BLaER1 treated with 17β-estradiol and CSF1 and Interleukin-3, amounts not matched to agents 10 nM and 100 nM (cell line): ENCODE results near the gene MAD1L1.

Experiments used
- H3K27ac ChIP-seq, 11 experiments: shearing (Covaris generic); formaldehyde crosslinking; 2 replicates each; pipeline ENCODE4 v1.8.1; 2022
- H3K27me3 ChIP-seq, 11 experiments: shearing (Covaris generic); formaldehyde crosslinking; 2 replicates each; pipeline ENCODE4 v1.8.1; 2022
- H3K36me3 ChIP-seq, 11 experiments: shearing (Covaris generic); formaldehyde crosslinking; 2 replicates each; pipeline ENCODE4 v1.8.1; 2022
- H3K4me1 ChIP-seq, 10 experiments: shearing (Covaris generic); formaldehyde crosslinking; 2 replicates each; pipeline ENCODE4 v1.8.1; 2022
- H3K4me2 ChIP-seq, 11 experiments: shearing (Covaris generic); formaldehyde crosslinking; 2 replicates each; pipeline ENCODE4 v1.8.1; 2022
- H3K4me3 ChIP-seq, 10 experiments: shearing (Covaris generic); formaldehyde crosslinking; 2 replicates each; pipeline ENCODE4 v1.8.1; 2022
- H3K9ac ChIP-seq, 11 experiments: shearing (Covaris generic); formaldehyde crosslinking; 2 replicates each; pipeline ENCODE4 v1.8.1; 2022
- H3K9me3 ChIP-seq, 11 experiments: shearing (Covaris generic); formaldehyde crosslinking; replicated peaks in 1 of 11; 2 replicates each; pipeline ENCODE4 v1.8.1; 2022
- H4K20me1 ChIP-seq, 11 experiments: shearing (Covaris generic); formaldehyde crosslinking; 2 replicates each; pipeline ENCODE4 v1.8.1; 2022
- Cebpa-rat ChIP-seq, 11 experiments: shearing (Covaris generic); IDR thresholded peaks; 2 replicates each; pipeline ENCODE4 v1.8.1; 2022

MAD1L1 gene

DNA sequence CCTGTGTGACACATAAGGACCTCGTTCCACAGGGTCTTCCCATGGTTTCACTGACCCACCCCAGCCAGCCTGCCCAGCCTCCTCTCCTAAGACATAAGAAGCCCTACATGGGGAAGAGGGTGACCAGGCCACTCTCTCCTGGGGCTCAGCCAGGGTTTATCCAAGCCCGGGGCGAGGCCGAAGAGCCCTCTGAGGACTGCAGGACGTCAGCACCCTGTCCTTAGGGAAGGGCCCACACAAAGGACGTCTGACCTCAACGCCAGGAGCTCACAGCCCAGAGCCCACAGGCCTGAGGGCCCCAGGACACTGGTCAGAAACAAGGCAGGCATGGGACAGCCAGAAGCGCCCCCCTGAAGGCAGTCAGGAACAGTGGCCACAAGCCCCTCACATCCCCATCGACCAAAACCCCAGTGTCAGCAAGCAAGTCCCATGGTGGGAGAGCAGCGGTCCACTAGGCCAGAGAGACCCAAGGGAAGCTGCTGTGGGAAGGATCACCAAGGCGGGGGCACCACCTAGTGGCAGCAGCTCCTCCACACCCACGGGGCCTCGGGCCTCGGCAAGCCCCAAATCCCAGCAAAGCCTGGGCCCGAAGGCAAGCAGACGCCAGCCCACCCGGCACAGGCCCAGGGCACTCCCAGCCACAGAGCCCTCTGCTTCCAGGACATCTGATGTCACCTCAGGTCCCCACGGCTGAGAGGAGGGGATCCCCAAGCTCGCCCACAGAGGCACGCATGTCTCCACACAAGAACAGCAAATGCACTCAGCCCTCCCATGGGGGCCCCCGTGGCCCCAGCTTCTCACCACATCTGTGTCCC lies 23.4 kb downstream of the MAD1L1 start:
- Histone ChIP-seq H3K27ac (0 out of 22 replicates have a peak overlapping the region, but pooled peaks of 2 of the 11 experiments have one; percentile 12 to 43), H3K4me2 (peak overlapping the region; percentile 33 to 79 (median 45); a peak in 18 of 22 replicates), H3K4me3 (no peak overlapping the region), H3K27me3 (no peaks in the 10 kb centered on the region), H3K9me3 (no peaks in the 10 kb centered on the region), H3K4me1 (peaks cover 4 to 37% (median 33%) of the 10 kb centered on the region in 10 experiments), H3K36me3 (peaks cover 67 to 90% (median 74%) of the 10 kb centered on the region in 11 experiments), H4K20me1 (peaks cover 18 to 95% (median 66%) of the 10 kb centered on the region in 11 experiments; a peak in 21 of 22 replicates), H3K9ac (peak overlapping the region in 8 of 11 experiments; percentile 18 to 57 (median 36); a peak in 11 of 22 replicates)
- TF ChIP-seq Cebpa-rat (IDR thresholded peaks at IDR 0.05) = no peak

DNA sequence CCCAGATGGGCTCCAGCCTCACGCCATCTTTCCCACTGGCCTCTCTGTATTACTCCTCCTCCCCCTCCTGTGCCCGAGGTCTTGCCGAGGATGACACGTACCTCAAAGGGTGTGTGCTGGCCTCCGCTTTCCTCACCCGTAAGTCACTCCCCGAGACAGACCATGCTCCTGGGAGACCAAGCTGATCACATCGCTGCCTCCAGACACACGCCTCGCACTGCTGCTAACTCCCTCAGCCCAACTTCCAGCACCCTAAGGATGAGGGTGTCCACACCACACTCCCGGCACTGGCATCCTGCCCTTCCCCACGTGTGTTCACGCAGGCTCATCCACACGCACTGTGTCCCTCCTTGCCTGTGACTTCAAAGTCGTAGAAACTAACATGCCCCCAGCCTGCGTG lies 24.0 kb downstream of the MAD1L1 start:
- Histone ChIP-seq H3K9me3 (no peaks in the 10 kb centered on the region), H3K4me1 (peaks cover 10 to 43% (median 39%) of the 10 kb centered on the region in 10 experiments), H3K4me3 (no peak overlapping the region), H3K9ac (peak overlapping the region in 6 of 11 experiments; percentile 10 to 53 (median 26); a peak in 7 of 22 replicates), H3K27ac (0 out of 22 replicates have a peak overlapping the region, but pooled peaks of 1 of the 11 experiments have one; percentile 12), H4K20me1 (peaks cover 21 to 95% (median 66%) of the 10 kb centered on the region in 11 experiments; a peak in 21 of 22 replicates), H3K27me3 (no peaks in the 10 kb centered on the region), H3K4me2 (peak overlapping the region in 9 of 11 experiments; percentile 33 to 79 (median 52); a peak in 13 of 22 replicates), H3K36me3 (peaks cover 61 to 86% (median 68%) of the 10 kb centered on the region in 11 experiments)
- TF ChIP-seq Cebpa-rat (IDR thresholded peaks at IDR 0.05) = no peak

DNA sequence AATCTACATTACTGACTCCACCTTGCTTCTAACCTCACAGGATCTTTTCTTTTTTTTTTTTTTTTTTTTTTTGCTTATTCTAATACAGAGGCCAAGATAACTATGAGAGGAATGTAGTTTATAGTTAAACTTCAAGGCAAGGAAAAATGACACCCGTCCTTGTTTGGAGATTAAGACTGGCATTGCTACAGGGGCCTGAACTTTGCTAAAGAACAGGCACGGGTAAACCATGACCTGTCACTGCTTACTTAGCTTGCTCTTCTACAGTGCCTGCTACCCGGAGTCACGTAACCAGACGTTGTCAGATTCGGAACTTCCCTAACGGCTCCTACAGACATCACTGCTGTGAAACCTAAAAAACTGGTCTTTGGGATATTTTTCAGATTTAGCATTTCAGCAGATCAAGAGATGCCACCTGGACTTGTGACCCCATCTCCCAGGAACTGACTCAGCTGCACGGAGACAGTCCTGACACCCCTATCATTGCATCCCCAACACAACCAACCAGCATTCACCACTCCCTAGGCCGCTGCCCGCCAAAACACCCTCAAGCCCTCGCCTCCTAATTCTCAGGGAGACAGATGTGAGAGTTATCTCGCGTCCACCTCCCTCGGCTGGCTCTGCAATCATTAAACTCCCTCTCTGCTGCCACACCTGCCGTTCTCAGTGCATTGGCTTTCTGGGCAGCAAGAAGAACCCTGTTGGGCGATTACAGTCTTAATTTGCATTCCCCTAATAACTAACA lies 27.5 kb downstream of the MAD1L1 start:
- Histone ChIP-seq H3K27ac (no peak overlapping the region), H3K4me1 (peaks cover 34 to 77% (median 68%) of the 10 kb centered on the region in 10 experiments), H3K4me2 (no peak overlapping the region), H3K27me3 (no peaks in the 10 kb centered on the region), H3K36me3 (peaks cover 33 to 69% (median 50%) of the 10 kb centered on the region in 11 experiments), H4K20me1 (peaks cover 29 to 95% (median 76%) of the 10 kb centered on the region in 11 experiments; a peak in 21 of 22 replicates), H3K4me3 (no peak overlapping the region), H3K9ac (no peak overlapping the region), H3K9me3 (no peaks in the 10 kb centered on the region)
- TF ChIP-seq Cebpa-rat (IDR thresholded peaks at IDR 0.05) = no peak

DNA sequence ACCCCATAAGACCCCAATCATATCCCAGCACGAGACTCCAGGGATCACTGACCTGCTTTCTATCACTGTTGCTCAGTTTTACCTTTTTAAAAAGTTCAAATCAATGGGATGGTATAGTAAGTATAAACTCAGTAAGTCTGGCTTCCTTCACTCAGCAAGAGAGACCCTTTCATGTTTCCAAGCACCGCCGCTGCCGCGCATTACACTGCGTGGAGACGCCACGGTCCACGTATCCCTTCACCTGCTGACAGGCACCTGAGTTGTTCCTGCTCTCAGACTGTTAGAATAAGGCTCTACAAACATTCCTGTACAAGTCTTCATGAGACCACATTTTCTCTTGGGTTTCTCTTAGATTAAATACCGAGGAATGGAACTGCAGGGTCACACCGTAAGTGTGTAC lies 28.3 kb downstream of the MAD1L1 start:
- Histone ChIP-seq H3K9ac (no peak overlapping the region), H3K4me3 (no peak overlapping the region), H3K4me1 (peaks cover 31 to 77% (median 62%) of the 10 kb centered on the region in 10 experiments), H3K9me3 (no peaks in the 10 kb centered on the region), H4K20me1 (peaks cover 21 to 95% (median 71%) of the 10 kb centered on the region in 11 experiments; a peak in 20 of 22 replicates), H3K36me3 (peaks cover 39 to 75% (median 57%) of the 10 kb centered on the region in 11 experiments), H3K4me2 (peak overlapping the region; percentile 46 to 77 (median 73); a peak in 21 of 22 replicates), H3K27ac (no peak overlapping the region), H3K27me3 (no peaks in the 10 kb centered on the region)
- no peak for TF ChIP-seq Cebpa-rat (IDR thresholded peaks at IDR 0.05)

DNA sequence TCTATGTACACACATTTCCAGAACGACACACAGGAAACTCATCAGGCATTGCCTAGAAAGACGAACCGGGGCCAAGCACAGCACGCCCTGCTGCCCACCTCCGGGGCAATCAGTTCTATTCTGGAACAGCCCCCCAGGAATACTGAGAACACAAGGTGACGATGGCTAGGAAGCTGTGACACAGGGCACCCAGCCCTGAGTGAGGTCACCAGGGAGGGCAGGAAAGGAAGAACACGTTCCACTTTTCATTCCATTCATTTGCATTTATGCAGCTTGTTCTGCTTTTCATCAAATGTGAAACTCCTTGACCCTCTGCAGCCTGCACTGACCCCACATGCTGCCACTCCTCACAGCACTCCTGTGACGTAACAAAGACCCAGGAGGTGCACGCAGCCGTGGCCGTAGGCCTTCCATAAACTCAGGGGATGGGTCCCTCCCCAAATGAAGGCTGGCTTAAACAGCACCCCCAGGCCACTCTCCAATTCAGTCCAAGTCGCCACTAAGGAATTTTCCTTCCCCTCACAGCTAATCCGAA lies 28.9 kb downstream of the MAD1L1 start:
- no peak overlapping the region for H3K4me3 ChIP-seq
- H3K36me3 ChIP-seq = peaks cover 45 to 78% (median 63%) of the 10 kb centered on the region in 11 experiments
- no peaks in the 10 kb centered on the region for H3K9me3 ChIP-seq
- peaks cover 15 to 95% (median 68%) of the 10 kb centered on the region in 11 experiments; a peak in 20 of 22 replicates for H4K20me1 ChIP-seq
- H3K27me3 ChIP-seq = no peaks in the 10 kb centered on the region
- H3K4me2 ChIP-seq = peak overlapping the region; percentile 46 to 77 (median 73)
- no peak overlapping the region for H3K27ac ChIP-seq
- peak overlapping the region in 4 of 11 experiments; percentile 16 to 47 (median 24); a peak in 4 of 22 replicates for H3K9ac ChIP-seq
- H3K4me1 ChIP-seq = peaks cover 31 to 77% (median 60%) of the 10 kb centered on the region in 10 experiments
- TF ChIP-seq Cebpa-rat (IDR thresholded peaks at IDR 0.05) = no peak

DNA sequence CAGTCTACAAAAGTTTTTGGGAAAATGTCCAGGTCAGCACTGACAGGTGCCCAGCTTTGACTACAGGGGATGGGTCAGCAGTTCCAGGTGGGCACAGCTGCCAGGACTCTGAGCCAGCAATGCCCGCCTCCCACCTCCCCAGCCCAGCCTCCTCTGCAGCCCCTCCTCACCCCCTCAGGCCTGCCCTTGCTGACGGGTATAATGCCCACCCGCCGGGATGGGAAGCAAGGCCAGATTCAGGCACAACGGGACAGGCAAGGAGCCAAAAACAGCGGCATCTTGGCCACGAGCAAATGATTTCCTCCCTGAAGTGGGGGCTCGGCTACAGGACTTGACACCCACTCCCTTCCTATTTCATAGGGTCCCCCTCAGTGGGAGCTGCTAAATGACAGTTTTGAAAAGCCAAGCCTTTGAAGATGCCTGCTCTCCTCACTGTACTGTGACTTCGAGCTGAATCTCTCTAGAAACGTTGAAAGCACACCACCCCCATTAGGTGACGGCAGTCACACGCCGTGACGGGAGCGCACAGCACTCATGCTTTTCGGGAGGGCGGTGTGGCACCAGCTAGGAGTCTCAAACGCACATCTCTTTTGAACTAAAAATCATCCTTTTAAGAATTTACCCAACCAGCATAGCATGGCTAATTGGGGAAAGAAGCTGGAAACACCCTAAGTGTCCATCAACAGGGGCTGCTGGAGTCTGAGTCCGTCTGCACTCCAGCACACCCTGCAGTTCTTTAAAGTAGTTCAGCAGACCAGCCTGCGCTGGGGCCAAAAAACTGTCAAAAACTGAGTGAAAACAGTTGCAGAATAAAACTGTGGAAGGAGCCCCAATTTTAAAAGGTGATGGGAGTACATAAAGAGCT lies 29.6 kb downstream of the MAD1L1 start:
- Histone ChIP-seq H3K9ac (peak overlapping the region in 4 of 11 experiments; percentile 16 to 47 (median 24); a peak in 4 of 22 replicates), H3K9me3 (no peaks in the 10 kb centered on the region), H3K4me2 (peak overlapping the region; percentile 46 to 77 (median 73)), H3K36me3 (peaks cover 38 to 78% (median 63%) of the 10 kb centered on the region in 11 experiments), H3K4me3 (no peak overlapping the region), H3K4me1 (peaks cover 31 to 77% (median 60%) of the 10 kb centered on the region in 10 experiments), H3K27me3 (no peaks in the 10 kb centered on the region), H3K27ac (0 out of 22 replicates have a peak overlapping the region, but pooled peaks of 1 of the 11 experiments have one; percentile 28), H4K20me1 (peaks cover 11 to 95% (median 68%) of the 10 kb centered on the region in 11 experiments; a peak in 19 of 22 replicates)
- no peak for TF ChIP-seq Cebpa-rat (IDR thresholded peaks at IDR 0.05)

- Histone ChIP-seq H3K27me3 (no peaks in the 10 kb centered on the region), H3K36me3 (peaks cover 30 to 71% (median 55%) of the 10 kb centered on the region in 11 experiments), H3K4me2 (peak overlapping the region; percentile 46 to 77 (median 73)), H3K4me1 (peaks cover 31 to 77% (median 62%) of the 10 kb centered on the region in 10 experiments), H3K4me3 (no peak overlapping the region), H3K9ac (peak overlapping the region in 3 of 11 experiments; percentile 16 to 47 (median 33); a peak in 3 of 22 replicates), H3K9me3 (no peaks in the 10 kb centered on the region), H3K27ac (peak overlapping the region in 5 of 11 experiments; percentile 3 to 45 (median 23); a peak in 3 of 22 replicates), H4K20me1 (peaks cover 15 to 95% (median 72%) of the 10 kb centered on the region in 11 experiments; a peak in 20 of 22 replicates)
- no peak for TF ChIP-seq Cebpa-rat (IDR thresholded peaks at IDR 0.05)
Observed at GRCh38 chr7:2202361-2202761, 30.4 kb downstream of the MAD1L1 start.
